UCSD-AML1 (cell line): ENCODE data around the gene SPRR1A.

Source experiments
- DNase-seq: peaks from one replicate; lab custom pipeline; 2025; ENCODE audit not compliant: unreplicated experiment; lab: John Stamatoyannopoulos, UW

The SPRR1A gene

GRCh38 chr1:152983743-152984142, at the start of gene SPRR1A:
Gene SPRR1A, plus strand, starts transcription at chr1:152984081. Its CDS starts 1,150 bp downstream, at chr1:152985231.
- DNase-seq, result no peak

GRCh38 chr1:152940614-152941013, 43.3 kb upstream of the SPRR1A start:
- DNase-seq, result no peak

- DNase-seq, result no peak
Observed at GRCh38 chr1:152941037-152941711, 42.7 kb upstream of the SPRR1A start.

GRCh38 chr1:152942161-152942560, 41.7 kb upstream of the SPRR1A start:
- no peak for DNase-seq

- DNase-seq, result no peak
Observed at GRCh38 chr1:152946248-152946647, 37.6 kb upstream of the SPRR1A start.

DNA sequence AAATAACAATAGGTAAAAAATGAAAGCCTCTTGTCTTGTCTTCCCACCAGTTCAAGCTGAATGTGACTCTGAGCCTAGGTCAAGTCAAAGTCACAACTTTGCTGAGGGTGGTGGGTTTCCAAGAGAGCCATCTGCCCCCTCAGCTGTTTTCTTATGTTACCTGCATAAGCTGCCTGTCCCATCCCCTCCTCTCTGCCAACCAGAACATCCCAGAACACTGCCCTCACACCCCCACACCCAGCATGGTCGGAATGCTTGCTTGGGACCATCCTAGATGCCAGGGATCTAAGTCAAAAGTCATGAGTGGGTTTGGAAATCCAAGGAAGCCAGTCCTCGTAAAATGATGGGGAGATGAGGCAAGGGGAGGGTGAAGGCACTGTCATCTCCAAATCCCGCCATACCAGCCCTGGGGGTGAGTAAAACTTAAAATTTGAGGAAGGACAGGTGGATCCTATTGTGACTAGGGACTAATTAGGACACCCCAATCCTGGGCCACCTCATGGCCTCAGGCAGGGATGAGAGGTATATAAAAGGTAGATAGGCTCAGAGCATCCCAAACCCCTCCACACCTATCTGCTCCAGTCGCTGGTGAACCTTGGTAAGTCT, 37.1 kb upstream of the SPRR1A start, which contains the start of gene SPRR5:
Gene SPRR5, plus strand, starts transcription at position 556 of the 606 bp plus-strand sequence. CDS start 1,349 bp downstream, outside the sequence.
- no peak for DNase-seq

DNA sequence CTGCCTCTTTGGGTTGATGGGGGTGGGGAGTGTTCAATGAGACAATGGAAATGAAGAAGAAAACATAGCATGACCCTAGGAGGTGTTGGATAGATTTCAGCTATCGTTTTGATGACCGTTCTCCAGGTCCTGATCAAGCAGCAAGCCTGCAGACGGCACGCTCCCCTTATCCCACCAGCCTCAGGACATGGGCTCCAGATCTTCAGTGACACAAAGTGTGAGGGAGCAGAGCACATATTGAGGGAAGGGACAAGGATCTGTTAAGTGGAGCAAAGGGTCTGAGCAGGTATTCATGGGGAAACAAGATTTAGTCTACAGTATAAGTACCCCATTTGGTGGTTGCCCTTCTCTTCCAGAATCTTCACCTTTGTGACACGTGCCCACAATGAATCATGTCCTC, 32.2 kb upstream of the SPRR1A start:
- DNase-seq, result no peak

- no peak for DNase-seq
Observed at GRCh38 chr1:152953761-152954160, 30.1 kb upstream of the SPRR1A start.

- DNase-seq, result no peak
Observed at GRCh38 chr1:152954436-152954835, 29.4 kb upstream of the SPRR1A start.

DNA sequence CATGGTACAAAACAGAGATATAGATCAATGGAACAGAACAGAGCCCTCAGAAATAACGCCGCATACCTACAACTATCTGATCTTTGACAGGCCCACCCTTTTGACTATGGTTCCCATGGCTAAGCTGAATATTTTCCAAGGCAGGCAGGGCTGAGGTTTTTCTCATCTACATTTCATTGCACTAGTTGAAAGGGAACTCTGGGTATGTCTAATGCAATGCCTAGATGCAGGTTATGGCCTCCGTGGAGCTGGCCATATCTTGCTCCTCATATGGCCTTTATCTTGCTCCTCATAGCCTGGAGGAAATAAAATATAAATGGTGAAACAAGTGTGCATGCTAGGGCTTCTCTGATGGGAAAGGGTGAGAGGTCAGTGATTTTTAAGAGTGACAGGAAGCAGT, 26.3 kb upstream of the SPRR1A start:
- no peak for DNase-seq

GRCh38 chr1:152959273-152959672, 24.6 kb upstream of the SPRR1A start:
- DNase-seq, result no peak

- no peak for DNase-seq
Observed at GRCh38 chr1:152959801-152960451, 24.0 kb upstream of the SPRR1A start.

- peak; percentile 33 for DNase-seq
Observed at GRCh38 chr1:152960452-152961044, 23.3 kb upstream of the SPRR1A start.

GRCh38 chr1:152961226-152961891, 22.5 kb upstream of the SPRR1A start:
- no peak for DNase-seq

DNA sequence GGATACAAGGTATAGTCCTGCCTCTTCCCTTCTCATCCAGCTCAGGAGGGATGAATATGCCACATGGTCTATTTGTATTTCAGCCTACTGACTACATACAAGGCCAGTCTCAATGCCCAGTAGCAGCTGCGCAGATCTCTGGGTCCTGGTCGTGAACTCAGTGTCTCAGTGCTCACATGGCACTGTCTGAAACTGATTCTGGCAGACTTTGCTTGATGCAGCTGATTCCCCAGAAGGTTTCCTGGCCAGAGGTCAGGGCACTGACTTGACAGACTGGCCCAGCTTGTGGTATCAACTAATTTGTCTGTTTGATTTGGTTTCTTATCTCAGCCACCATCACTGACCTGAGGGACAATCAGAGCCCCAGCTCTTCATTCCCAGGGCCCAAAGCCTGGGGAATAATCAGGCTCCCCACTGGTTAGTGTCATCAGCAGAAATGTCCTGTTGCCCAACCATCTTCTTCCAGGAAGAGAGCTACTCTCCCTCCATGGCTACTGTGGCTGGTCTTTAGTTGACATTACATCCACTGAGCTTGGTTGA, 20.9 kb upstream of the SPRR1A start:
- DNase-seq, result no peak

DNA sequence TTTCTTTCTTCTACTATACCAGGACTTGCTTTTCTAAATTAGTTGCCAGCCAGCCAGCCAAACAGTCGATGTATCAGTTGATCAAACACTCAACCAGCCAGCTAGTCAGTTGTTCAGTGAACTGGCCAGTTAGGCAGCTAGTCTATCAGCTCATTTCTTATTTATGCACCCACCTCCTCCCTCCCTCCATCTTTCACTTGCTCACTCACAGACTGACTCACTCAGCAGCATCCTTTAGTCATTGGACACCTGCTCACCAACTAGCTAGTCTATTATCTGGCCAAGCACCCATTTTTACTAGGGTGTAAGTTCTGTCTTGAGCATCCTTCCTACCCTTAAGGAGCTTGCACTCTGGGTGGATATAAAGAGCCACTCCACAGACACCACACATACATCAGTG, 19.3 kb upstream of the SPRR1A start:
- no peak for DNase-seq

DNA sequence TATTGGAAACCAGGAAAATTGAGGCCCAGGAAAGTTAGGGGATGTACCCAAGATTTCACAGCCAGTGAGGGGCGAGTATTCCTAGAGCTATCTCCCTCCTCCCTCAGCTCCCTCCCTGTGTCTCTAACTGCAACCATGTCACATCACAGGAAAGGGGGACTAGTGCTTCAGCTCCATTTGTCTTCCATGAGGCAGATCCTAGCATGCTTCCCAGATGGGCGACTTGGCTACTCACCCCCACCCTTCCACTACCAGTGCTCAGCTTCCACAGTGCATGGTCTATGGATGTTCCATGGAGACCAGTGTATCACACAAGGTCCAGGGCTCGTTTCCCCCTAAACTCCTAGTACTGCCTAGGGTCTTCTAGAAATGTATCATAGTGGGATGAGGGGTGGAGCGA, 18.0 kb upstream of the SPRR1A start:
- DNase-seq, result no peak

DNA sequence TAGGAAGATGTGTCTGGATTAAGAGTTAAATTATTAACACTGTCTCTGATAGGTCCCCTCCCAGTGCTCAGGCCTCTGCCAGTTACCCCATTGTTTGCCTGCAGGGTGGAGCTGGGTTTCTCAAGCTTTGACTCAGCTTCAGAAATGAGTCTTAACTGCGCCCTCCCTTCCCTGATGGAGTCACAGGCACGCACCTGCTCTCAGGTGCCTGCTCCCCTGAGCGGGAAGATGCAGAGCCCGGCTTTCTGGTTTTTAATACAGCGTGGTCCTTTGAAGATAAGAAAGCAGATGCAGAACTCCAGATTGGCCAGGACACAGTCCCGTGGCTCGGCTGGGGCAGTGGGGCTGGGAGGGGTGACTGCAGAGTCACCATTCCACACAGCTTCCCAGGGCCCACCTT, 16.7 kb upstream of the SPRR1A start:
- DNase-seq, result no peak

GRCh38 chr1:152968248-152968647, 15.6 kb upstream of the SPRR1A start:
- no peak for DNase-seq

DNA sequence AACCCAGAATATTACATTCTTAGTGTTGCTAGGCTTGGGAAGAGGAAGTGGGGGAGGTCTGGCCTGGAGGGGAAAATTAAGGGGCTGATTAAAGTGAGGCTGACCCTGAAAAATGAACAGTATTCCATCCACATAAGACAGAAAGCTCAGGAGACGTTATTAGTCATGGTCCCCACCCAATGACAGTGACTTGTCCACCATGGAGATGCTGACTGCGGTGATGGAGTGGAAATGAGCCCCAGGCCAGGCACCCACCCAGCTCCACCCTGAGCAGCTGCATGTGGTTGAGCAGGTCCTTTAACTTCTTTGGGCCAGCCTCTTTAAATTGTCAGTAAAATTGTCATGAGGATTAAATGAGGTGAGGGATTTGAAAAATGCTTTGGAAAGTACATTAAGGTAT, 14.8 kb upstream of the SPRR1A start:
- DNase-seq, result no peak

- DNase-seq, result no peak
Observed at GRCh38 chr1:152970495-152970894, 13.4 kb upstream of the SPRR1A start, which contains the start of gene SPRR4. Gene SPRR4, plus strand, starts transcription at chr1:152970648. Its CDS starts 1,243 bp downstream, at chr1:152971891.
